ENCODE data around the gene UMAD1.

Gene UMAD1

DNA sequence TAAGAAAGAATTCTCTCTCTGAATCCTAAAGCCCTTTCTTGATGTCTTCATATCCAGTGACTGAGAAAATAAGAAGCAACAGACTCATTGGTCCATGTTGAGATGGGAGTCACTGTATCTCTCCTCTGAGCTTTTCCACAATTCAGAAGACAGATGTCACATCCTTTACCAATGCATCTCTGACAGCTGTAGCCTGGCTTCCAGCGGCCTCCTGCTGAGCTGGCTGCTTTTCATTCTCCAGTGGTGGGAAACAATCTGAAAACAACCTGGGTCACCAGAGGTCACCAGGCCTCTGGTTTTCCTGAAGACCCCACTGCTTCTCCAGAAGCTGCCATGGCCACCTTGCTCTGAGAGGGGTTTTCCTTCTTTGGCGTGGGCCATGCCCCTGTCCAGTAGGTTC lies 96.1 kb downstream of the UMAD1 start:
- no peak for DNase-seq

GRCh38 chr7:7737674-7738073 lies 97.1 kb downstream of the UMAD1 start:
- DNase-seq: no peak

GRCh38 chr7:7738177-7738576 lies 97.6 kb downstream of the UMAD1 start:
- DNase-seq: no peak

GRCh38 chr7:7738622-7739021 lies 98.1 kb downstream of the UMAD1 start:
- DNase-seq: no peak

- DNase-seq: no peak
Observed at GRCh38 chr7:7739204-7740036, 98.9 kb downstream of the UMAD1 start.

- no peak for DNase-seq
Observed at GRCh38 chr7:7740037-7740355, 99.4 kb downstream of the UMAD1 start.

DNA sequence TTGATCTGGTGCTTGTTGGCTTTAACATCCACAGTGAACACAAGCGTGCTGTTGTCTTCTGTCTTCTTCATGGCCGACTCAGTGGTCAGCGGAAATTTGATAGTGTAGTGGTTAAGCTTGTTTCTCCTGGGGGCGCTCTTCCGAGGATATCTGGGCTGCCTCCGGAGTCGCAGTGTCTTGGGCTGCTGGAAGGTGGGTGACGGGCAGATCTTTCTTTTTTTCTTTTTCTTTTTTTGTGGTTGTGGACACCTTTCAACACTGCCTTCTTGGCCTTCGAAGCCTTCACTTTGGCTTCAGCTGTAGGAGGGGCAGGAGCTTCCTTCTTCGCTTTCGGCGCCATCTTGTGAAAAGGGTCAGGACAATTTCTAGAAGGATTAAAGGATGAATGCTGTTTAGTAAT lies 101.7 kb downstream of the UMAD1 start:
- no peak for DNase-seq

GRCh38 chr7:7745258-7745657 lies 104.7 kb downstream of the UMAD1 start:
- DNase-seq: no peak

GRCh38 chr7:7745966-7746365 lies 105.4 kb downstream of the UMAD1 start:
- no peak for DNase-seq

GRCh38 chr7:7746458-7746857 lies 105.9 kb downstream of the UMAD1 start:
- no peak for DNase-seq

GRCh38 chr7:7750571-7751242 lies 110.2 kb downstream of the UMAD1 start:
- DNase-seq: no peak

DNA sequence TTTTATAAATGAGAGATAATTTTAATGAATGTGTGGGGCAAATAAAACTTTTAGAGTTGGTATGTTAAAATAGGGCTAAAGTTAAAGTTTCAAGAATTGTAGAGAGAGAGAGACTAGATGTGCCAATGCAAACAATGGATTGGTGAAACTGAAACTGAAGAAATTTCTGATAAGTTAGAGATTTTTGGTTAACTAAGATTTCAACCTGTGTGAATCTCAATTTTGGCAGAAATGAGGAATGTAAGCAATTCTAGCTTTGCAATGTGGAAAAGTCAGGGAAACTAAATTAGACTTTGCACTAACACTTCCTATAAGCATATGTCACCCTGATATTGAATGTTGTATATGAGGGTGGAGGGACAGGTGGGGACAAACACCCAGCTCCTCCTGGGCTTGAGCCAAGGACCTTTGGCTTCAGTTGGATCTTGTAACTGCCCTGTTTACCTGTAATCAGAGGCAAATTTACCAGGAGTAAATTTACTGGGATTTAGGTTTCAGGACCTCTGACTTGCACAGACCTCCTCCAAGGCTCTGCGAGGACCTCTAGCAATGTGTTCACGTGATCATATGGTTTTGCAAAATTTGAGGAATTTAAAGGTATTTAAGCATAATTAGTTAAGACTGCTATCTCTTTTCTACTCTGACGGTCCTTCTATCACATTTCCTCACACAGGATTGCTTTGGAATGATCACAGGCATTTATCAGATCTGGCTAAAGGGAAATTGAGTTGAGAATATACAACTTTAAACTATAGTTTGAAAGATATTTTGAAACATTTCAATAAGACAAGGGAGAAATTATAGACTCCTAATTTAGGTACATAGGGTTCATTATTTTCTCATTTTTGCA lies 110.9 kb downstream of the UMAD1 start:
- no peak for DNase-seq

GRCh38 chr7:7756577-7756976 lies 116.0 kb downstream of the UMAD1 start:
- DNase-seq: no peak

- DNase-seq: no peak
Observed at GRCh38 chr7:7757576-7757975, 117.0 kb downstream of the UMAD1 start.

GRCh38 chr7:7761340-7761973 lies 120.9 kb downstream of the UMAD1 start:
- no peak for DNase-seq

GRCh38 chr7:7761974-7762779 lies 121.6 kb downstream of the UMAD1 start:
- DNase-seq: no peak

GRCh38 chr7:7764520-7765396 lies 124.2 kb downstream of the UMAD1 start:
- no peak for DNase-seq

DNA sequence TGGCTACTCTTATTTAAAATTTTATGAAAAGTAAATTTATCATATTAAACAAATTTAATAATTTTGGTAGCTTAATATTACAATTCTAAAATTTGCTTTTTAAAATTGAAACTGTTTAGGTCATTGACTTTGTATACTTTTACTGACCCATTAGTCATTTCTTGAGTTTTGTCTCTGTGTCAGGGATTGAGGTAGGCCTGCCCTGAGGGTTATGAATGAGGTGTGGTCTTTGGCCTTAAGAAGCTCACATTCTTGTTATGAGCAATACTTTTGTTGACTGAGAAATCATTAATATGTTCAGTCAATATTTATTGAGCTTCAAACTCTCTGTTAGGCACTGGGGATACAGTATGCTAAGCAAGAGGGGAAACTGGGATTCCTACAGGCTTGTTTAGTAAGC lies 124.9 kb downstream of the UMAD1 start:
- no peak for DNase-seq

DNA sequence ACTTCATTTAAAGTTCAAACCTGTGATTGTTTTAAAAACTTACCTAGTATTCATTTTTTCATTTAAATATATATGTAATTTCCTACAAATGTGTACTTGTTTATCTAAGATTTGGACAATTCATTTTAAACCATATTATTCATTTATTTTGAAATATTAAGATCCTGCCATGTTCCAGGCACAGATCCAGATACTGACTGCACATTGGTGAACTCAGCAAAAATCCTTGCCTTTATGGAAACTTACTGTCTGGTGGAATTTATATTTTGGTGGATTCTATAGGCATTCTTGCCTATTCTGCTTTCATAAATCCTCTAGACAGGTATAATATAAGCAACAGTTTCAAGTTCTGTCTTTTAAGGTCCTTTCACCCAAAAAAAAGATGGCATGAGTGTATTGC lies 126.1 kb downstream of the UMAD1 start:
- no peak for DNase-seq

DNA sequence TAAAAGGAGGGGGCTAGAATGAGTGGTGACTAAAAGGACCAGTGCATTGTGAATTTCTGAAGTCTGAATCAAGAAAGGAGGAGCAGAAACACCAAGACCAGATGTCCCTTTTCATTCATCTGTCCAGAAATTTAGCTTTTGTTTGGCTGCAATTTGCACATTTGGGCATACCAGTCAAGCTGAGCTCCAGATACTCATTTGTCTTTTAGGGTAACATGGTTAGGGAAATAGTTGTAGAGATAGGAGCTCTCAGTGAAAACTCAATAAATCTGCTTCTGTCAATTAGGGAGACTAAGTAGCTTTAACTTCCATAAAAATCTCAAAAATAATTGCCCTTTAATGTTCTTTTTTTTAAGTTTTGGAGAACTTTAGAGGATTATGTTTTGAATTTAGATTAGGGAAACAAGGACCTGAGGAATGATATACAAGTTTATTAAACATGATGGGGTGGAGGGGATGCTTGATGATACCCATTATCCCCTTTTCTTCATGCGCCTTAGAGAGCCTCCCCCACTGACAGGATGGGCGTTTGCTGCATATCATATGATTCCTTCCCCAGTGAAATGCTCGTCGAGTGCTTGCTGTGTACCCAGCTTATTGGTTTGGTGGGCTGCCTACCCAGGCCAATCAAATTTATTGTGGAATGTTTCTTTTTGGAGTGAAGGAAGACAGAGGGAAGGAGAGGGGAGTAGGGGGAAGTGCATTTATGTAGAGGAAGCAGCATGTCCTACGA lies 128.6 kb downstream of the UMAD1 start:
- no peak for DNase-seq

Data from stimulated activated CD8-positive, alpha-beta memory T cell treated with anti-CD3 and anti-CD28 coated beads, Interleukin-4, amount 100 ng/mL, for 48 hours (primary cell).